ENCODE data around the gene LRRK1. TPM values are rescaled to one million over a fixed set of nuclear protein-coding genes. Genes with fewer than 3 reads are reported as not detected.

LRRK1 gene
- total RNA-seq, 1 donor from 2014 or later: 4.8 TPM

- Mint-ChIP-seq H3K27me3 (ENCODE audit: unreplicated experiment) (no peaks in the 10 kb centered on the region), H3K27ac (ENCODE audit: unreplicated experiment) (no peak overlapping the region), H3K4me1 (ENCODE audit: unreplicated experiment) (peaks cover 3% of the 10 kb centered on the region), H3K36me3 (ENCODE audit: low read depth, unreplicated experiment) (no peaks in the 10 kb centered on the region), H3K4me3 (ENCODE audit: unreplicated experiment) (no peak overlapping the region), H3K9me3 (ENCODE audit: unreplicated experiment) (no peaks in the 10 kb centered on the region)
- no peak for DNase-seq (ENCODE audit: low spot score)
- no peak for TF ChIP-seq CTCF (IDR thresholded peaks at IDR 0.05; ENCODE audit: unreplicated experiment)
These were observed 32.8 kb downstream of the LRRK1 start for GRCh38 chr15:100951965-100952364.

DNA sequence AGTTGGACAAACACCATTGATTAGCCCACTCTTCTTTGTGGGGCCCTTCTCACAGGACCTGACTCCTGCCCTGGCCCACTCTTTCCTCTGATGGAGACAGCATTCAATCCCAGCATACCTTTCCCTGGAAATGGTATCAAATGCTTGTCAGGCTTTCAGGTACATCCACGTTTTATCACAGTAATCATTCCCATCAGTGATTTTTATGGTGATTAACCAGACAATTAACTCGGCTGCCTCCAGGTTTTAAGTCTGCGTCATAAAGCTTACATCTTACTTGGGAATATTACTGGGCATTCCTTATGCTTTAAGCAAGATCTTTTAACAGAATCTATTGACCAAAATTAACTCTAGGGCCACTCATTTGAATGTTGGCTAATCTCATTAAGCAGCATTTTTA, 33.4 kb downstream of the LRRK1 start:
- DNase-seq (ENCODE audit: low spot score): no peak
- Mint-ChIP-seq H3K36me3 (ENCODE audit: low read depth, unreplicated experiment) (no peaks in the 10 kb centered on the region), H3K27ac (ENCODE audit: unreplicated experiment) (no peak overlapping the region), H3K9me3 (ENCODE audit: unreplicated experiment) (no peaks in the 10 kb centered on the region), H3K4me3 (ENCODE audit: unreplicated experiment) (no peak overlapping the region), H3K4me1 (ENCODE audit: unreplicated experiment) (peaks cover 1% of the 10 kb centered on the region), H3K27me3 (ENCODE audit: unreplicated experiment) (no peaks in the 10 kb centered on the region)
- no peak for TF ChIP-seq CTCF (IDR thresholded peaks at IDR 0.05; ENCODE audit: unreplicated experiment)

GRCh38 chr15:100958326-100959065, 39.3 kb downstream of the LRRK1 start:
- Mint-ChIP-seq H3K27ac (ENCODE audit: unreplicated experiment) (no peak overlapping the region), H3K4me1 (ENCODE audit: unreplicated experiment) (peaks cover 19% of the 10 kb centered on the region), H3K4me3 (ENCODE audit: unreplicated experiment) (no peak overlapping the region), H3K27me3 (ENCODE audit: unreplicated experiment) (peaks cover 2% of the 10 kb centered on the region), H3K9me3 (ENCODE audit: unreplicated experiment) (no peaks in the 10 kb centered on the region), H3K36me3 (ENCODE audit: low read depth, unreplicated experiment) (no peaks in the 10 kb centered on the region)
- no peak for DNase-seq (ENCODE audit: low spot score)
- no peak for TF ChIP-seq CTCF (IDR thresholded peaks at IDR 0.05; ENCODE audit: unreplicated experiment)

DNA sequence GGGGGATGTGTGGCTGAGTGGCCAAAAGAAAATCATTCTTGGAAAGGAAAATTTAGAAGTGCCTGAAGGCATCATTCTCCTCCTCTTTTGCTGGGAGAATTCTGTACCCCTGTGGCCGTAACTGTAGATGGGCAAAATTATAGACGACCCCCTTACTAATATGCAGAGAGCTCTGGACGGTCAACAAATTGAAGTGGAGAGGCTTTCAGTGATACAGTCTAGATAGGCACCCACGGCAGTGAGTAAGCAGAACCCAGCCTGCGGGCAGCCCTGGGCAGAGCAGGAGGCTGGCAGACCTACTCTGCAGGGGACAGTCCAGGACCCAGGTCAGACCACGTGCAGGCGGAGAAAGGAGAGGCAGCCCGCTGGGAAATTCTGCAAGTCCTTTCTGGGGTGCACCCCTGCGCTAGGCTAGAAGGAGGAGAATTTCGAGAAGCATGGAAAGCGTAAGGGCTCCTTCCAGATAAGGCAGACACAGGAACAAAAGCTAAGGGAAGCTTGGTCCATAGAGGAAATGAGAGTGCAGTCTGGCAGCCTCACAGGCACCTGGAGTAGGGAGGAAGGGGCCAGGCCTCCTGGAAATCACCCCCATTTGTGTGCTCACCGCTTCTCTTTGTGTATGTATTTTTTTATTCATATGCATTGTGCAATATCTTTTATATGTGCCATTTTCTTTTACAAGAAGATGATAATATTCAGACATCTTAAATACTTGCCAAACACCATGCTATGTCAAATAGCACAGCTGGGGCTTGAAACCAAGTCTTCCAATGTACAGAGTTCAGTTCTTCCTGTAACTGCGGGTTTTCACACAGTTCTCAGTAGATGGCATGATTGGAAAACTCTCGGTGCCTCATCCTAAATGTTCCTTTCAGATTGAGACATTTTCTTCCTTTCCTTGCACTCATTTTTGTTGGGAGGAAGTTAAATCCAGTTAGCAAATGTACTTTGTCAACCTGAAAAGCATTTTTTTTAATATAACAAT, 40.2 kb downstream of the LRRK1 start:
- Mint-ChIP-seq H3K27me3 (ENCODE audit: unreplicated experiment) (peaks cover 2% of the 10 kb centered on the region), H3K27ac (ENCODE audit: unreplicated experiment) (no peak overlapping the region), H3K4me1 (ENCODE audit: unreplicated experiment) (peaks cover 19% of the 10 kb centered on the region), H3K36me3 (ENCODE audit: low read depth, unreplicated experiment) (no peaks in the 10 kb centered on the region), H3K9me3 (ENCODE audit: unreplicated experiment) (no peaks in the 10 kb centered on the region), H3K4me3 (ENCODE audit: unreplicated experiment) (no peak overlapping the region)
- TF ChIP-seq CTCF (IDR thresholded peaks at IDR 0.05; ENCODE audit: unreplicated experiment): no peak
- no peak for DNase-seq (ENCODE audit: low spot score)

Measured in endothelial cell (in vitro differentiated cells).